Fibroblast of upper back skin (primary cell): Measurements from ENCODE around the gene ZMYND8.
"Not testable (repeated sequence)": the region's sequence is repeated elsewhere in the genome, so short reads cannot be mapped to it uniquely, and the experiment has no call there.

ENCODE experiments used
- DNase-seq: peaks from one replicate; pipeline ENCODE4 v3.0.0-alpha.2; 2013

Gene ZMYND8

DNA sequence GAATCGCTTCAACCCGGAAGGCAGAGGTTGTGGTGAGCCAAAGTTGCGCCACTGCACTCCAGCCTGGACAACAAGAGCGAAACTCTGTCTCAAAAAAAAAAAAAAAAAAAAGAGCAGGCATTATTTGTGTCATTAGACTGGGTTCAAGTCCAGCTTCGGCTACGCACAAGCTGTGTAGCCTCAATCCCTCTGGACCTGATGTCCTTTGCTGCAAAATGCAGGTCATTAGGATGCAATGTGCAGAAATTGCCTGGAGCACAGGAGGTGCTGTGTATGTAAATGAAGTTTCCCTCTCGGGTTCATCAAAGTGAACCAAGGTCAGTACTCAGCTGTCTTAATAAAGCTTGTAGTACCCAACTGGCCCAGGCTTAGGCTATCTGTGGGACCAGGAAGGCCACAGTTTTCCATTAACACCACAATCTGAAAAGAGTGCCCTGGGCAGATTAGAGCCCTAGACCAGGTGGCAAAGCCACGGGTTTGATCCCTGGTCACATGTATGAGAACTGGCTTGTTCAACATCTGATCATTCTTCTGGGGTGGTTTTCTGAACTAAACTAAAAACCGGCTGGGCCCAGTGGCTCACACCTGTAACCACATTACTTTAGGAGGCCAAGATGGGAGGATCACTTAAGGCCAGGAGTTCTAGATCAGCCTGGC lies 155.3 kb downstream of the ZMYND8 start:
- no peak for DNase-seq

DNA sequence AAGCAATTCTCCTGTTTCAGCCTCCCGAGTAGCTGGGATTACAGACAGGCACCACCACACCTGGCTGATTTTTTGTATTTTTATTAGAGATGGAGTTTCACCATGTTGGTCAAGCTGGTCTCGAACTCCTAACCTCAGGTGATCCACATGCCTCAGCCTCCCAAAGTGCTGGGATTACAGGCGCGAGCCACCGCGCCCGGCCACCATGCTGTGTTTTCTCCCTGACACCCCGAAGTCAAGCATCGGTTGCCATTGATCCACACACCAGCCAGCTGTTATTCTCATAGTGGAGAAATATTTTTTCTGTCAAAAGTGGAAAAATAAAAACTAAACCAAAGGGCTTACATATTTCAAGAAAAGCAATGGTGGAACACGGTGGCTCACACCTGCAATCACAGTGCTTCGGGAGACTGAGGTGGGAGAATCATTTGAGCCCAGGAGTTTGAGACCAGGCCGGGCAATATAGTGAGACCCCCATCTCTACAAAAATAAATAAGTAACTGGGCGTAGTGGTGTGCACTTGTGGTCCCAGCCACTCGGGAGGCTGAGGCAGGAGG lies 157.4 kb downstream of the ZMYND8 start:
- DNase-seq: no peak

DNA sequence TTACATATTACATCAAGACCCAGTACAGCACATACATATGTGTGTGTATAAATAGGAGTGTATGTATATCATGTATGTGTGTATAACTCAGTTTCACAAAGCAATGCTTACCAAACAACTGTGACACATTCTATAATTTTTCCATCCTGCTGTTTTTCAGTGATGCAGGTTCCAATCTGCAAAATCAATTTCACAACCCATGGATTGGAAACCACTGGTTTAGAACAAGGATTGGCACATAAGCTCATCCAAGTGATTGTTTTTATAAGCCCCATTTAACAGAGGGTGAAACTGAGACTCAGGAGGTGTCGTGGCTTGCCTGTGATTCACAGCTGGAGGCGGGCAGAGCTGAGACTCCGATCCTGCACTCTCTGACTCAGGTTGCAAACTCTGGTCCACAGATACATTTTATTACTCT lies 158.2 kb downstream of the ZMYND8 start:
- DNase-seq: no peak

DNA sequence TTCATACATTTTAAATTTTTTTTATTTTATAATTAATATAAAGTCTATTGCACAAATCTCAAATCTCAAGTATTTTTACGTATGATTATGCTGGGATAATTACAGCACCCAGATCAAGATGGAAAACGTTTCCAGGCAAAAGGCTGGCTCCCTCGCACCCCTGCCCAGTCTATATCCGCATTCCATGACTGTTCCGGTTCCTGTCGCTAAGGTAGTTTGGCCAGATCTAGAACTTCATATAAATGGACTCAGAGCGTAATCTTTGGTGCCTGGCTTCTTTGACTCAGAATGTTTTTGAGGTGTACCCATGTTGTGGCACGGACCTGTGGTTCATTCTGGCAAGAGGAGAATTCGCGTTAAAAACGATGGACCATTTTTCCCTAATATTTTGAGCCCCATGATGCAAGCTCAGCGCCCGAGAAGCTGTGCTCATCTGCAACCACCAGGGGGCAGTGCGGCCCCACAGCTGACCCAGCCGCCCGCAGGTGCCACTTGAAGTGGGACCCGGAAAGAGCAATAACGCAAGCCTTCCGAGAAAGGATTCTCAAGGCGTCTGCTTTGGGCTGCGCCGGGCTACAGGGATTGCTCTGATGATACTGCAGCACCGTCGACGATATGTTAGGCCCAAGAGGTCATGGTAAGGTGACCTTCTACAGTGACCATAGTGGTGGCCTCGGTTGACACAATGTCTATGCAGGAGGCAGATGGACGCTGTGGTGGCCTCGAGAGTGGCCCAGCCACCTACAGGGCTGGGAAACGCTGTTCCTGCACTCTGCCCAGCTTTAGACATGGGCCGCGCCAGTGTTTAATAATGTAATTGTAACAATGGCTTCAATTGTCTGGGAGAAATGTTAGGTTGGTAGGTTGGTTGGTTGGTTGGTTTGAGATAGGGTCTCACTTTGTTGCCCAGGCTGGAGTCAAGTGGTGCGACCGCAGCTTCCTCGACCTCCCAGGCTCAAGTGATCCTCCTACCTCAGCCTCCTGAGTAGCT lies 160.1 kb downstream of the ZMYND8 start:
- peak; percentile 60 for DNase-seq

DNA sequence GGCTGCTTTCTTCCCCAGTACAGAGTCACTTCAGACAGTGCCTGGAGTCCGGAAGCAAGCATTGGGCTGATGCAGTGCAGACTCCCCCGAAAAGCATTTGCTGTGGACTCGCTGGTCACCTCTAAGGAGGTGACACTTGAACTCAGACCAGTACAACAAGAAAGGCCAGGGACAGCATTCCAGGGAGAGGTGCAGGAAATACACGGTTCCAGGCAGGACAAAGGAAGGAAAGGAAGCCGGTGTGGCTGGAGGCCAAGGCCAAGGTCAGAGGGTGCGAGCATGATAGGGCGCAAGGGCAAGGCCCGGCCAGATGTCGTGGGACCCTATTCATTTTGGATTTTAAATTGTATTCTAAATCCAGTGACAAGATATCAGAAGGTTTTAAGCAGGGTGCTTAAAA lies 160.9 kb downstream of the ZMYND8 start:
- DNase-seq: no peak

DNA sequence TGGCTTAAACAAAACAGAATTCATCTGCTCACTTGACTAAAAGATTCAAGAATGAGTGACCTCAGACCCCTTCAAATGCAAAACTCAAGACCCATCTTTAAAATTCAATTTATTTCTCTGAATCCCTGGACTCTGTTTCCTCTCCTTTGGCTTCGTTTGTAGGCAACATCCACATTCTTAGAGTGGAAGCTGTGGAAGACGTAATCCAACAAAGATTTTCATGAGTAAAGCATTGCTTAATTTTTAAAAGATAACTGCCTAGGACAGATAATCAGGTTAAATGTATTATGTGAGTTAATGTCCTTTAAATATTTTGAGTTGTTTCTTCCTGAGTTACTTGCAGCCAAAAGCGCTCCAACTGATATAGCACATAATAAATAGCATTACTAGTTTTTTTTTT lies 164.5 kb downstream of the ZMYND8 start:
- DNase-seq: no peak

GRCh38 chr20:47191074-47191673 lies 165.3 kb downstream of the ZMYND8 start:
- DNase-seq: no peak

GRCh38 chr20:47189060-47189459 lies 167.4 kb downstream of the ZMYND8 start:
- DNase-seq: peak; percentile 47

- no peak for DNase-seq
These were observed 168.0 kb downstream of the ZMYND8 start for GRCh38 chr20:47188540-47188939.

DNA sequence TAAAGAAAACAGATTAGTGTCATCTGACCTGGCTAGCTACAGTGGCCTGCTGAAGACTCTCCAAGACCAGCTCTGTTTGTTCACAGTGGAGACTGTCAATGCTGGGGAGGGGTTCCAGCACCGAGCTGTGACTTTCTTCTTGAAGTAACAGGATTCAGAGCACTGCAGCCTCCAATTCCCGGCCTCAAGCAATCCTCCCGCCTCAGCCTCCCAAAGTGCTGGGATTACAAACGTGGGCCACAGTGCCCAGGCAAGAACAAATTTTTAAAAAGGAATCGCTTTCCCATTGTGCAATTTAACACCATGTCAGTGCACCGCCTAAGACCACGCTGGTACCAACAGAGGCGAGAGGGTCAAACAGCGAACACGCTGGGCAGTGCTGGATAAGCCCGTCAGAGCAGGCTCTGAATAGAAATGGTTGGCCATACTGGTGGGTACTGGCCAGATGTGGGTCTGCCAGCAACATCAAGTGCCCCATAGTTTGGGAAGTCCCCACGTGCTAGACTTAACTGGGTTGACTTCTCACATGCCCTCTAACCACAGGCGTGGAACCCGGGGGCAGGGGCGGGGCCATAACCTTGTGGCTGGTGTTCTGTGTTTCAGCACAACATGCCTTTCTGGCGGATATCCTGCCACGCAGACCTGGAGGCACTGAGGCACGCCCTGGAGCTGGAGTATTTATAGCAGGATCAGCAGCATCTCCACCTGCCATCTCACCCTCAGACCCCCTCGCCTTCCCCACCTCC lies 168.9 kb downstream of the ZMYND8 start:
- DNase-seq: no peak

- DNase-seq: no peak
These were observed 173.1 kb downstream of the ZMYND8 start for GRCh38 chr20:47183367-47183766.

GRCh38 chr20:47181056-47181862 lies 175.2 kb downstream of the ZMYND8 start:
- DNase-seq: peak; percentile 87

GRCh38 chr20:47179267-47179666 lies 177.2 kb downstream of the ZMYND8 start:
- DNase-seq: no peak

DNA sequence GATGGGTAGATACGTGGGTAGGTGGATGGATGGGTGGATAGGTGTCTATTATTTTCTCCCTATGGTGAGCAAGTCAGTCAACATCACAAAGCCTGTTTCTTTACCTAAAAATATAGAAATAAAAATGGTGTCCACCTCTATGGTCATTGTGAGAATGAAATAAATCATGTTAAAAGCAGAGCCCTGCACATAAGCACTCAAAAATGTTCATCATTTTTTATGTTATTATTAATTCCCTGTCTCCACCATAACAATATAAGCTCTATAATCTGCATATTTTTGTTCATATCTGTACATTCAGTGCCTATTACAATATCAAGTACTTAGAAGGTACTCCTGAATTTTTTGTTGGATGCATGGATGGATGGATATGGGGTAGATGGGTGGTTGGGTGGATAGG lies 177.6 kb downstream of the ZMYND8 start:
- DNase-seq: no peak

DNA sequence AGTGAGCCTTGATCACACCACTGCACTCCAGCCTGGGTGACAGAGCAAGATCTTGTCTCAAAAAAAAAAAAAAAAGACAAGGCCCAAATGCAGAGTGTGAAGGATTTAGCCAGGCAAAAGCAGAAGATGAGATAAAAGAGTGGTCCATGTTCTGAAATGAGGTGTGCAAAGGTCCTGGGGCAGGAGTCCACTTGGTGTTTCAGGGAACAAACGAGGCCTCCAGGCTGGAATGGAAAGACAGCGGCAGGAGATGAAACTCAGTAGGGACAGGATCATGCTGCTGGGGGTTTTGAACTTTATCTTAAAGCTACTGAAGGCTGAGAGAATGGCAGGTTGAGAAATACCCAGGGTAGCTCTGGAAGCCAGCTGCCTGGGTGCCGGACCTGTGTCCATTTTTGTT lies 178.2 kb downstream of the ZMYND8 start:
- DNase-seq: no peak

- DNase-seq: not testable (repeated sequence)
These were observed 180.3 kb downstream of the ZMYND8 start for GRCh38 chr20:47176217-47176616.

GRCh38 chr20:47175493-47175892 lies 181.0 kb downstream of the ZMYND8 start:
- DNase-seq: no peak

DNA sequence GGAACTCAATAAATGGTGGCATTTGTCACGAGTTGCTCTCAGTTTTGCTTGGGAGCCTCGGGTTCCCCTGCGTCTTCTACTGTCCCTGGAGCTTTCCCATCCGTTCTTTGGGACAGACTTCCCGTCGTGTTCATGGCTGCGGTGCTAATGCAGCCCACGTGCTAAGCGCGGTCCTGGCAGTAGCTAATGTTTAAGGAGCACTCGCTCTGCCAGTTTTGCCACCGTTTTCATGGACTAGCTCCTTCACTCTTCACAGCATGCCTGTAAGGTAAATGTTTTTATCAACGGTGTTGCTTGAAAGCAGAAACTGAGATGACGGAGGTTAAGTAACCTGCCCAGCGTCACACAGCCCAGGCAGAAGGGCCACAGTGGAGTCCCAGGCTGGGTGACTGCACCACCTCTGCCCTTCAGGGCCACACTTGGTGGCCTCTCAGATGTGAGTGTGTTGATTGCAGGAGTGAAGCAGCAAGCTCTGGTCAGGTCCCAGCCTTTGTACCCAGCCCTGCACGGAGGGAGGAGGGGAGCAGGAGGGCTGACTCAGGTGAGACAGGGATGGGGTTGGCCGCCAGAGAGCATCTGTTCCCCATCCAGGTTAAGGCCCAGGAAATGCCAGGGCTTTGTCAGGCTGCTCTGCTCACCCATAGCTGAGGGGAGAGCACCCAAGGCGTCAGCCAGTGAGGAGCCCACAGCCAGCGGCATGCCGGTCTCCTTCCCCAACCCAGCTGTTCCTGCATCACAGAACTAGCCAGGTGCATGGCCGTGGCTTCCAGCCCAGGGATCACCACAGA lies 181.8 kb downstream of the ZMYND8 start:
- DNase-seq: no peak

DNA sequence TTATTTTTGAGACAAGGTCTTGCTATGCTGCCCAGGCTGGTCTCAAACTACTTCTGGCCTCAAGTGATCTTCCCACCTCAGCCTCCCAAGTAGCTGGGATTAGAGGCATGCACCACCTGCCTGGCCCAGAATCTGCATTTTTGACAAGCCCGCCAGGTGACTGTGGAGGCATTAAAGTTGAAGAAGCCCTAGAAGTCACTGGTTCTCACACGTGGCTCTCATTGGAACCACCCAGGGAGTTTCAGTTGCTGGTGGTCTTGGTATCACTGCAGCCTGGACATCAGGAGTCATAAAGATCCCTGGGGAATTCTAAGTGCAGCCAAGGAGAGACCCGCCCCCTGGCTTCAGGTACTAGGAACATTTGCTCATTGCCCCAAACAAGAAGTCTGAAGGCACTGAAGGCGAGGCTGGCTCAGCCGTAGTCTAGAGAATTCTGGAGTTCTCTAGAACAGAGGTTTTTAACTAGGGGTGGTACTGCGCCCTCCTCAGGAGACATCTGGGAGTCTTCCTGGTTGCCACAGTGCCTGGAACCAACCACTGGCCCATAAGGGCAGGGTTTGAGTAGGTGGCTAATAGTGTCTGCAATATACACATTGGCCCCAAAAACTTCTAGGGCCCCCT lies 182.8 kb downstream of the ZMYND8 start:
- DNase-seq: no peak

GRCh38 chr20:47172579-47172978 lies 183.9 kb downstream of the ZMYND8 start:
- no peak for DNase-seq
